DOHH2 (cell line): Measurements from ENCODE around the gene TUB.

ENCODE experiments used
- H3F3A ChIP-seq: fragments of 200-600 bp; sonication (generic), shearing (Covaris generic); 2 replicates; pipeline ENCODE4 v1.6.0; 2016; ENCODE audit warnings: antibody characterized with exemption, mild to moderate bottlenecking; ENCODE audit not compliant: control insufficient read depth, insufficient read depth
- H3K27ac ChIP-seq: fragments of 200-600 bp; sonication (generic); 2 replicates; pipeline ENCODE4 v1.5.1; 2014; ENCODE audit warnings: low read depth, mild to moderate bottlenecking, low read length, moderate library complexity
- H3K27me3 ChIP-seq: fragments of 200-600 bp; sonication (generic); 2 replicates; pipeline ENCODE4 v1.6.1; 2014; ENCODE audit warnings: mild to moderate bottlenecking, low read length, mixed read lengths; ENCODE audit not compliant: control insufficient read depth
- H3K36me3 ChIP-seq: fragments of 200-600 bp; sonication (generic); 2 replicates; pipeline ENCODE4 v1.6.1; 2014; ENCODE audit warnings: mild to moderate bottlenecking, low read length, moderate library complexity, mixed read lengths; ENCODE audit not compliant: control insufficient read depth
- H3K4me1 ChIP-seq: fragments of 200-600 bp; sonication (generic); 2 replicates; pipeline ENCODE4 v1.6.1; 2014; ENCODE audit warnings: mild to moderate bottlenecking, low read length, mixed read lengths; ENCODE audit not compliant: control insufficient read depth
- H3K4me2 ChIP-seq: fragments of 200-600 bp; sonication (generic); 2 replicates; pipeline ENCODE4 v1.6.0; 2014; ENCODE audit warnings: mild to moderate bottlenecking, low read length, moderate library complexity
- H3K4me3 ChIP-seq: fragments of 200-600 bp; sonication (generic); 2 replicates; pipeline ENCODE4 v1.5.1; 2014; ENCODE audit warnings: mild to moderate bottlenecking, low read length, mixed read lengths
- H3K79me2 ChIP-seq: fragments of 200-600 bp; sonication (generic); 2 replicates; pipeline ENCODE4 v1.6.1; 2014; ENCODE audit warnings: mild to moderate bottlenecking, low read length, mixed read lengths; ENCODE audit not compliant: control insufficient read depth
- H3K9me2 ChIP-seq: fragments of 200-600 bp; sonication (generic); replicated peaks from 2 replicates; pipeline ENCODE4 v1.6.1; 2014; ENCODE audit warnings: mild to moderate bottlenecking, low read length, mixed read lengths; ENCODE audit not compliant: control insufficient read depth
- H3K9me3 ChIP-seq: fragments of 200-600 bp; sonication (generic); 2 replicates; pipeline ENCODE4 v1.6.1; 2014; ENCODE audit warnings: antibody characterized with exemption, low read length, mixed read lengths; ENCODE audit not compliant: control insufficient read depth, insufficient read depth
- H4K20me1 ChIP-seq: fragments of 200-600 bp; sonication (generic); 2 replicates; pipeline ENCODE4 v1.6.0; 2014; ENCODE audit warnings: low read depth, mild to moderate bottlenecking, antibody characterized with exemption, low read length, moderate library complexity; ENCODE audit not compliant: control insufficient read depth, insufficient read depth
- EZH2phosphoT487 ChIP-seq: fragments of 200-600 bp; sonication (generic); IDR thresholded peaks from 2 replicates; pipeline ENCODE4 v1.6.1; 2017; ENCODE audit warnings: borderline replicate concordance, mild to moderate bottlenecking, antibody characterized with exemption, low read length, moderate library complexity, mixed read lengths
- TF ChIP-seq, protein P1 (sequence below): fragments of 200-600 bp; sonication (generic); IDR thresholded peaks from one replicate; pipeline ENCODE4 v1.5.1; 2014; ENCODE audit warnings: antibody characterized with exemption, mild to moderate bottlenecking, low read depth, low read length; ENCODE audit not compliant: poor library complexity, severe bottlenecking

Gene TUB

DNA sequence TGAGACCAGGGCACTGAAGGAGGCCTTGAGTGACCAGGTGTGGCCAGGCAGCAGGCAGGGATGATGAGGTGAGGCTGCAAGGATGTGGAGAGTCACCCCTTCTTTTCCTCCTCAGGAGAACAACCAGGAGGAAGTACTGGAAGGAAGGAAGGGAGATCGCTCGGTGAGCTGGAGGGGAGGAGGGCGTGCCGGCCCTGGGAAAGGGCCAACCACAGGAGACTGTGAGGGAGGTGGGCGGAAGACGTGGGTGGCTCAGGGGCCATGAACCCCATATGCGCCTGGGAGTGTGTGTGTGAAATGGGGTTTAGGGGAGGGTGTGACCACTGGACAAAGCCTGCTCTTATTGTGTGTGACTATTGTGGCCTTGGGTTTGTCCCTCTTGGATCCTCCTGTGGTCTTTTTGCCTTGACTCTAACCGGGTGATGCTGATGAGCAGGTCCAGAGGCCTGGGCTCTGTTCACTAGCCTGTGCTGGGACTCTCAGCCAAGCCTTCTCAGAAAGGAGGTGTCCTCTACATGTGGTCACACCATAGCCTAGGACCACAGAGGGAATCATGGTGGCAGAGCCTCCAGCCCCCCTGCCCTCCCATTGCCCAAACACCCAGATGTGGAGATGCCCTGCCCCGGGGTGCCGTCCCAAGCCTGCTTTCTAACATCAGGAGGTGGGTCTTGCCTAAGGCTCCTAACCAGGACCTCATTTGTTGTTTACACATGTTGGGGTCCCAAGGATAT is 41.3 kb upstream of the TUB start:
- TF ChIP-seq, protein P1, sequence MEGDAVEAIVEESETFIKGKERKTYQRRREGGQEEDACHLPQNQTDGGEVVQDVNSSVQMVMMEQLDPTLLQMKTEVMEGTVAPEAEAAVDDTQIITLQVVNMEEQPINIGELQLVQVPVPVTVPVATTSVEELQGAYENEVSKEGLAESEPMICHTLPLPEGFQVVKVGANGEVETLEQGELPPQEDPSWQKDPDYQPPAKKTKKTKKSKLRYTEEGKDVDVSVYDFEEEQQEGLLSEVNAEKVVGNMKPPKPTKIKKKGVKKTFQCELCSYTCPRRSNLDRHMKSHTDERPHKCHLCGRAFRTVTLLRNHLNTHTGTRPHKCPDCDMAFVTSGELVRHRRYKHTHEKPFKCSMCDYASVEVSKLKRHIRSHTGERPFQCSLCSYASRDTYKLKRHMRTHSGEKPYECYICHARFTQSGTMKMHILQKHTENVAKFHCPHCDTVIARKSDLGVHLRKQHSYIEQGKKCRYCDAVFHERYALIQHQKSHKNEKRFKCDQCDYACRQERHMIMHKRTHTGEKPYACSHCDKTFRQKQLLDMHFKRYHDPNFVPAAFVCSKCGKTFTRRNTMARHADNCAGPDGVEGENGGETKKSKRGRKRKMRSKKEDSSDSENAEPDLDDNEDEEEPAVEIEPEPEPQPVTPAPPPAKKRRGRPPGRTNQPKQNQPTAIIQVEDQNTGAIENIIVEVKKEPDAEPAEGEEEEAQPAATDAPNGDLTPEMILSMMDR = no peak
- no peak for TF ChIP-seq EZH2phosphoT487

DNA sequence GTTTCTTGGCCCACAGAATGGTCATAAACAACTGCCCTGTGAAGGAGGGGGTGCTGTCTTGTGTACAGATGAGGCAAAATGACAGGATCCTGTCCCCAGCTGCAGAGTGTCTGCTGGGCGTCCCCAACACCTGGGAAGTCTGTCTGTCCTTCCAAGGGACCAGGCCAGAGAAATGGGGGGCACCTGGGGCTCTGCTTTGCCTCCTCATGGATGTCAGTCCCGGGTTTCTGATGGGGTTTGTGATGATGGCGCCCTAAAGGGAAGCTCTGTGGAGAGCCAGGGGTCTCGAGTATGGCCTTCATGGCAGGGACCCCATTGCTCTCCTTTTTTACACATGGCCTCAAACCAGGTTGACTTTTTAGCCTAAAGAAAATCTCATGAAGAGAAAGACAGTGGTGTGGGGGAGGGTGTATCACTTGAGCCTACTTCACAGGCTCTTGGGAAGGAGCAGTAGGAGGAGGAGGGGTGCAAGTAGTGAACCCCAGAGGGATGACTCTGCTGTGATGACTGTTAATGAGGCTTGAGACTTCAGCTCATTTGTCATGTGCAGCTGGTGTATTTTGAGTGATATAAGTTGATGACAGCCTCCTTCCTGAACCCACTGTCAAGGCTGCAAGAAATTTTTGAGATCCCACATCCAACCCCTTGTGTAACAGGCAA is 40.6 kb upstream of the TUB start:
- Histone ChIP-seq H3K9me3 (no peaks in the 10 kb centered on the region), H3K27me3 (peaks cover 7% of the 10 kb centered on the region), H3K27ac (no peak overlapping the region), H3K4me3 (no peak overlapping the region), H4K20me1 (no peaks in the 10 kb centered on the region), H3K4me2 (no peak overlapping the region), H3K4me1 (no peaks in the 10 kb centered on the region), H3K36me3 (no peaks in the 10 kb centered on the region), H3K79me2 (no peaks in the 10 kb centered on the region), H3K9me2 (no peaks in the 10 kb centered on the region), H3F3A (no peaks in the 10 kb centered on the region)
- TF ChIP-seq EZH2phosphoT487 = no peak
- TF ChIP-seq, protein P1 = no peak

More for the DNA sequence above, 41.3 kb upstream of the TUB start:
- Histone ChIP-seq H4K20me1 (no peaks in the 10 kb centered on the region), H3K36me3 (no peaks in the 10 kb centered on the region), H3K9me3 (no peaks in the 10 kb centered on the region), H3K27ac (no peak overlapping the region), H3K27me3 (peaks cover 8% of the 10 kb centered on the region), H3K9me2 (no peaks in the 10 kb centered on the region), H3K4me3 (no peak overlapping the region), H3F3A (no peaks in the 10 kb centered on the region), H3K79me2 (no peaks in the 10 kb centered on the region), H3K4me1 (no peaks in the 10 kb centered on the region), H3K4me2 (no peak overlapping the region)

DNA sequence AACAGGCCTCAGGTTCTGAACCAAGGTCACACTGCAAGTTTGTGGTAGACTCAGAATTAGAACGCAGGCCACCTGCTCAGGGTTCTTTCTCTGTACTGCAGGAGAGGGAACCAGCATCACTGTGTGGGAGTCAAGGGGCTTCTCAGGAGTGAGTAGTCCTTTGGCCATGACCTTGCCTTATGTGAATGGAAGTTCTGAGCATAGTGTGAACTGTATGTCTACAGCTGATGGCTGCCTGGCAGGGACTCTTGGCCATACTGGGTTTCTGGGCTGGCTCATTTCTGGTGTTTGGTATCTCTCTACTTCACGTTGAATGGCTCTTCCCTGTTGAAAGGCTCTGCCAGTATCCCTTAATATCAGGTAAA is 40.1 kb upstream of the TUB start:
- Histone ChIP-seq H3K4me2 (no peak overlapping the region), H3K9me2 (no peaks in the 10 kb centered on the region)
- TF ChIP-seq EZH2phosphoT487 = no peak
- TF ChIP-seq, protein P1 = no peak

More for the DNA sequence above, 40.1 kb upstream of the TUB start:
- Histone ChIP-seq H3K27me3 (peaks cover 7% of the 10 kb centered on the region), H3K36me3 (no peaks in the 10 kb centered on the region), H3F3A (no peaks in the 10 kb centered on the region), H3K27ac (no peak overlapping the region), H3K9me3 (no peaks in the 10 kb centered on the region), H3K4me1 (no peaks in the 10 kb centered on the region), H4K20me1 (no peaks in the 10 kb centered on the region), H3K4me3 (no peak overlapping the region), H3K79me2 (no peaks in the 10 kb centered on the region)
